C4-2B (cell line): ENCODE results near the gene OR5H15.

Experiments
- CTCF ChIP-seq: fragments of 450-650 bp; conservative IDR thresholded peaks from 2 replicates; pipeline ENCODE4 v1.5.1; 2017; ENCODE audit warnings: mild to moderate bottlenecking
- ZFX ChIP-seq: fragments of 450-650 bp; IDR thresholded peaks from 2 replicates; pipeline ENCODE4 v1.6.1; 2017

GRCh38 chr3:98215051-98215450, 48.6 kb downstream of the OR5H15 start:
- TF ChIP-seq CTCF (no peak), ZFX (no peak)
